ENCODE data around the gene RNU1-3. TPM values are rescaled to one million over a fixed set of nuclear protein-coding genes. Genes with fewer than 3 reads are reported as not detected.

RNU1-3 gene
- total RNA-seq, result 2,114 and 10,807 TPM in 2 replicates

GRCh38 chr1:16666502-16667413, at the start of gene RNU1-3:
Gene RNU1-3, minus strand, starts transcription at chr1:16666948.

Other genes starting within 250 kb of the RNU1-3 start
- gene SPATA21, start 229.5 kb downstream of the RNU1-3 start, total RNA-seq, result not detected in 2 replicates
- gene NECAP2, start 226.2 kb downstream of the RNU1-3 start, total RNA-seq, result 76.6 and 106 TPM in 2 replicates
- gene RNU1-1, start 152.7 kb downstream of the RNU1-3 start, total RNA-seq, result 2,114 and 10,807 TPM in 2 replicates
- gene NBPF1, start 53.4 kb downstream of the RNU1-3 start, total RNA-seq, result 31.4 and 41.0 TPM in 2 replicates
- 2,114 and 10,807 TPM in 2 replicates for gene RNU1-4, start 73.6 kb upstream of the RNU1-3 start, total RNA-seq
- gene RNU1-2, start 229.0 kb upstream of the RNU1-3 start, total RNA-seq, result 2,114 and 10,807 TPM in 2 replicates